Measurements from ENCODE around the gene EZH2. TPM values are rescaled to one million over a fixed set of nuclear protein-coding genes. Genes with fewer than 3 reads are reported as not detected.

Gene EZH2
- polyA plus RNA-seq, 2 of the 4 experiments (the other 2 are of a cell fraction), result 36.6 to 45.7 TPM

GRCh38 chr7:148803094-148803493, 81.0 kb downstream of the EZH2 start (continued):
- no peak for TF ChIP-seq KDM1A (IDR thresholded peaks at IDR 0.05; ENCODE audit: low read depth)
- no peak for TF ChIP-seq PBX3 (IDR thresholded peaks at IDR 0.05)
- TF ChIP-seq SMC3 (IDR thresholded peaks at IDR 0.05), result no peak

GRCh38 chr7:148802101-148802493, 82.0 kb downstream of the EZH2 start:
- no peak for DNase-seq (ENCODE audit: low read depth in 1 of 2, low spot score in 1 of 2)
- Histone ChIP-seq H3K9me3 (no peaks in the 10 kb centered on the region), H3K4me3 (no peak overlapping the region), H3K4me2 (no peak overlapping the region), H3K27ac (no peak overlapping the region), H3K4me1 (no peaks in the 10 kb centered on the region)
- peak in 1 of 2 experiments; percentile 9; a peak in 3 of 6 replicates for ATAC-seq
- CTCF ChIA-PET, result no interaction called here
- WGBS (ENCODE audit: missing lambda C conversion rate), result 90% methylated on average over 10 of the region's 10 CpGs
- POLR2A ChIA-PET, result no interaction called here
- FAIRE-seq, result no peak
- TF ChIP-seq CTCF (IDR thresholded peaks at IDR 0.05) (no peak), ESRRA (IDR thresholded peaks at IDR 0.05; ENCODE audit: borderline replicate concordance, low read length) (no peak), CBX8 (IDR thresholded peaks at IDR 0.05) (no peak), RCOR1 (IDR thresholded peaks at IDR 0.05; ENCODE audit: low read depth, low read length) (no peak), EHF (CRISPR knock-in tag; IDR thresholded peaks at IDR 0.05) (no peak), SMC3 (IDR thresholded peaks at IDR 0.05) (no peak), CEBPB (IDR thresholded peaks at IDR 0.05) (no peak), BCL3 (IDR thresholded peaks at IDR 0.05) (no peak), JUN (IDR thresholded peaks at IDR 0.05) (no peak), HEYL (CRISPR knock-in tag; IDR thresholded peaks at IDR 0.05) (no peak), FOSB (CRISPR knock-in tag; IDR thresholded peaks at IDR 0.05) (no peak), KDM5A (IDR thresholded peaks at IDR 0.05) (no peak), POLR2A (IDR thresholded peaks at IDR 0.05; ENCODE audit: low read length) (no peak), HOXA7 (CRISPR knock-in tag; IDR thresholded peaks at IDR 0.05) (no peak), CHD2 (IDR thresholded peaks at IDR 0.05; ENCODE audit: low read length, partially characterized antibody) (no peak), HMGXB4 (CRISPR knock-in tag; IDR thresholded peaks at IDR 0.05; ENCODE audit: borderline replicate concordance) (no peak), ZC3H11A (IDR thresholded peaks at IDR 0.05) (no peak)

- Histone ChIP-seq H3K27ac (no peak overlapping the region), H3K9me3 (no peaks in the 10 kb centered on the region), H3K4me2 (no peak overlapping the region), H3K4me1 (no peaks in the 10 kb centered on the region), H3K4me3 (no peak overlapping the region)
- no peak for FAIRE-seq
- ChIA-PET CTCF (no interaction called here), POLR2A (no interaction called here)
- no peak for DNase-seq (ENCODE audit: low read depth in 1 of 2, low spot score in 1 of 2)
- 94% methylated on average over 13 of the region's 13 CpGs for WGBS (ENCODE audit: missing lambda C conversion rate)
- no peak for ATAC-seq
- TF ChIP-seq CEBPB (IDR thresholded peaks at IDR 0.05), result no peak
- TF ChIP-seq HMGXB4 (CRISPR knock-in tag; IDR thresholded peaks at IDR 0.05; ENCODE audit: borderline replicate concordance), result no peak
- no peak for TF ChIP-seq RFX5 (IDR thresholded peaks at IDR 0.05)
- no peak for TF ChIP-seq ZNF302 (CRISPR knock-in tag; IDR thresholded peaks at IDR 0.05)
- no peak for TF ChIP-seq PHF8 (IDR thresholded peaks at IDR 0.05; ENCODE audit: borderline replicate concordance, low read depth)
- no peak for TF ChIP-seq RARB (CRISPR knock-in tag; IDR thresholded peaks at IDR 0.05)
- TF ChIP-seq MAFK (IDR thresholded peaks at IDR 0.05; ENCODE audit: partially characterized antibody), result no peak
- TF ChIP-seq TP53 (CRISPR knock-in tag; IDR thresholded peaks at IDR 0.05), result no peak
- TF ChIP-seq FOSB (CRISPR knock-in tag; IDR thresholded peaks at IDR 0.05), result no peak
- no peak for TF ChIP-seq HOXA7 (CRISPR knock-in tag; IDR thresholded peaks at IDR 0.05)
- no peak for TF ChIP-seq HEYL (CRISPR knock-in tag; IDR thresholded peaks at IDR 0.05)
- no peak for TF ChIP-seq ATOH8 (CRISPR knock-in tag; IDR thresholded peaks at IDR 0.05; ENCODE audit: low read depth)
- TF ChIP-seq MAX (IDR thresholded peaks at IDR 0.05), result no peak
- TF ChIP-seq RNF2 (IDR thresholded peaks at IDR 0.05; ENCODE audit: borderline replicate concordance, low read depth), result no peak
Measured at GRCh38 chr7:148800677-148801076, 83.4 kb downstream of the EZH2 start.
